Mucosa of stomach (tissue), 1 donor: ENCODE measurements around the gene WWP2.
"Not testable (repeated sequence)": the region's sequence is repeated elsewhere in the genome, so short reads cannot be mapped to it uniquely, and the experiment has no call there.

Experiments
- H3K27me3 ChIP-seq: one replicate; pipeline ENCODE4 v1.7.0; 2013; ENCODE audit warnings: mild to moderate bottlenecking, low read length; ENCODE audit not compliant: control insufficient read depth, insufficient read depth
- H3K36me3 ChIP-seq: one replicate; pipeline ENCODE4 v1.7.0; 2013; ENCODE audit warnings: low read length; ENCODE audit not compliant: control insufficient read depth, insufficient read depth
- H3K4me1 ChIP-seq: one replicate; pipeline ENCODE4 v1.7.0; 2013; ENCODE audit warnings: mild to moderate bottlenecking, low read length; ENCODE audit not compliant: control insufficient read depth, insufficient read depth
- H3K4me3 ChIP-seq: one replicate; pipeline ENCODE4 v1.7.0; 2013; ENCODE audit warnings: low read length
- H3K9ac ChIP-seq: one replicate; pipeline ENCODE4 v1.7.0; 2013; ENCODE audit warnings: mild to moderate bottlenecking, low read length, moderate library complexity
- H3K9me3 ChIP-seq: one replicate; pipeline ENCODE4 v1.7.0; 2013; ENCODE audit warnings: mild to moderate bottlenecking, low read length, moderate library complexity; ENCODE audit not compliant: control insufficient read depth
- donor health status: Pancreatic carcinoma.

Gene WWP2

DNA sequence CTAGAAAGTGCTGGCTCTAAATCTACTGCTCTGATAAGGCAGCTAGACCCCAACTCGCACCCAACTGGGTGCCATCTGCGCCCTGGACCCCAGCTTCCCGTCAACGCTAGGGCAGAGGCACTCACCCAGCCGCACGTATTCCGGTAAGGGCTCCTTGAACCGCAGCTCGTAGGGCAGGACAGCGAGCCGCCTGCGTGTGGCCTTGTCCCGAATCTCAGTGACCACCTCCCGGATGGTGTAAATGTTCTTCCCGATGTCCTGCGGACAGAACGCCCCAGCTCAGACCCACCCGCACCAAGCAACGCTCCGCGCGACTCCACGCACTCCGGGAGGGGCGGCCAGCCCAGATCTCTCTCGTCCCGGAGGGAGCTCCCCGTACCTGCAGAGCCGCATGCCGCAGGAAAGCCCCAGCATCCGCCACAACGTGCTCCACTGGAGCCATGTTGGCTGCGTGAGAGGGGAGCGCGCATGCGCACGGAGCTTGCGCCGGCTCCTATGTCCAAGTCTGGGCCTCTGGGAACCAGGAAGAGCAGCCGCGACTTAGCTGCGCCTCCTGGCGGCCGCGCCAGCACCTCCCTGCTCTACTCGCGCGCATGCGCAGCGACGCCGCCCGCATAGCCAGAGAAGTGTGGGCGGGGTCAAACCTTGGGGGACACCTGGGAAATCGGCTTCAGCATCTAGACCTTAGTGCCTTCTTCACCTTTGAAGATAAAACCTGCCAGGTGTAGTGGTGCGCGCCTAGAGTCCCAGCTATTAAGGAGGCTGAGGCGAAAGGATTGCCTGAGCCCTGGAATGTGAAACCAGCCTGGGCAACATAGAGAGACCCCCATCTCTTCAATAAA, 7.4 kb upstream of the WWP2 start, which contains the start of gene NOB1:
TSS of gene NOB1 (minus strand) at position 458 of the 842 bp plus-strand sequence. CDS start at position 442, 16 bp downstream.
- H3K27me3 ChIP-seq = no peaks in the 10 kb centered on the region
- H3K4me3 ChIP-seq = peak within 1 kb of the TSS; percentile 65
- no peaks in the 10 kb centered on the region for H3K9me3 ChIP-seq
- H3K36me3 ChIP-seq = no peaks in the 10 kb centered on the region
- peak within 1 kb of the TSS; percentile 81 for H3K9ac ChIP-seq
- no peaks in the 10 kb centered on the region for H3K4me1 ChIP-seq

DNA sequence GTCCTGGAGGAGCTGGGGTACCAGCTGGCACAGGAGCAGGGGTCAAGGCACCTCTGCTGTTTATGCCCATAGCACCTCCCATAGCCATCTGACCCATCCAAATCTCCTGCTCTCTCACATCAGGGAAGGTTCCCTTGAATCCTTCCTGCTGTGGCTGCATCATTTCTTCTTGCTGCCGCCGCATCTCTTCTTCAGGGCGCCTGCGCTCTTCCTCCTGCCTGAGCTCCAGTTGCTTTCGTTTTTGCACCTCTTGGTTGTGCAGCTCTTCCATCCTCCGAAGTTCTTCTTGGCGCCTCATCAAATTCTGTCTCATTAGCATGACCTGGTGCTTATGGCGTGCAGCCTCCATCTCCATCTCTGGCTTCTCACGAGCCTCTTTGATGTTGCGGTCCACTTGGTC, 5.4 kb upstream of the WWP2 start:
- Histone ChIP-seq H3K9ac (no peak overlapping the region), H3K4me3 (no peak overlapping the region), H3K27me3 (no peaks in the 10 kb centered on the region), H3K36me3 (no peaks in the 10 kb centered on the region), H3K4me1 (peaks cover 4% of the 10 kb centered on the region), H3K9me3 (no peaks in the 10 kb centered on the region)

DNA sequence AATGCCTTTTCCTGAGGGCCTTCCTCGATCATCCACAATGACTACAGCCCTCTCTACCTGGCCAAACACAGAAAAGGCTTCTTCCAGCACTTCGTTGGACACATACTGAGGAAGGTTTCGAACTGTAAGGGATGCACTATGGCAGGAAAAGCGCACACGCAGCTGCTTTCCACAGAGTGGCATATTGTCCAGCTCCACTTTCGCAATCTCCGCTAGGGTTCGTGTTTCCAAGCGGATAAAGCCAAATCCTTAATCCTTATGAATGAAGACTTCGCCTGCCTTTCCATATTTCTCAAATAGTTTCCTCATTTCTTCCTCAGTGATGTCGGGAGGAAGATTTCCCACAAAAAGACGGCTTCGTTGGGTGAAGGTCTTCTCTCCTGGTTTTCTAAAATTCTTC, 4.8 kb upstream of the WWP2 start:
- not testable (repeated sequence) for H3K36me3 ChIP-seq, H3K9me3 ChIP-seq, H3K4me1 ChIP-seq, H3K27me3 ChIP-seq, H3K9ac ChIP-seq, H3K4me3 ChIP-seq

DNA sequence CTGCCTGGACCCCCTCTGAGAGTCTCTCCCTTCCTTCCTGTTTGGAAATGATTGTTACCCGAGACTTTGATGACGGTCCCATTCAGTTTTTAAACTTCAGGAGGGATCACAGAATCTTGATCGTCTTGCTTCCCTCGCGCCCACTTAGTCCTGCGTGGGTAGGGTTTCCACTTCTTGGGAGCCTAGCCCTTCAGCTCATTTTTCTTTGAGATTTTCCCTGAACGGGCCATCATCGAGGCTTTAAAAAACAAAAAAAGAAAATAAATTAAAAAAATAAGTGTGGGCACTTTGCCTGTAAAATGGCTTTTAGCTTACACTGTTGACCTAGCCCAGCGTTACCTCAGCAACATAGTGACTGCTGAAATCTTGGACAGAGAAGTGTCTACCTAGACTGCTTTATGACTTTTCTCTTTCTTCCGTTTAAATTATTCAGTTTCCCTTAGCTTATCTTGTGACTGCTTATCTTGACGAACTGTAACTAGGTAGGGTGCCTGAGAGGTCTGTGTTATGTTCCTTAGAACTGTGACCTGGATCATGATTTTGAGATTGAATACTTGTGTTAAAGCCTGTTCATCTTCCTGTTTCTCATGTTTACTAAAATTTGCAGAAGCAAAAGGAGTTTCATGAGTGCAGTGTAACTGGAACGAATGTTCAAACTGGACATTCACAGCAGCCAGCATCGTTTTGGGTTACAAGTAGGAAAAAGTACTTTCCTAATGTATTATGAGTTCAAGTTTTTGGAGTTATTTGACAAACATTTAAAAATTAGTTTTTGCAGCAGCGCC, 874 bp downstream of the WWP2 start:
- Histone ChIP-seq H3K4me3 (peak overlapping the region; percentile 94), H3K36me3 (no peaks in the 10 kb centered on the region), H3K9me3 (no peaks in the 10 kb centered on the region), H3K4me1 (peaks cover 18% of the 10 kb centered on the region), H3K27me3 (no peaks in the 10 kb centered on the region), H3K9ac (peak overlapping the region; percentile 97)

DNA sequence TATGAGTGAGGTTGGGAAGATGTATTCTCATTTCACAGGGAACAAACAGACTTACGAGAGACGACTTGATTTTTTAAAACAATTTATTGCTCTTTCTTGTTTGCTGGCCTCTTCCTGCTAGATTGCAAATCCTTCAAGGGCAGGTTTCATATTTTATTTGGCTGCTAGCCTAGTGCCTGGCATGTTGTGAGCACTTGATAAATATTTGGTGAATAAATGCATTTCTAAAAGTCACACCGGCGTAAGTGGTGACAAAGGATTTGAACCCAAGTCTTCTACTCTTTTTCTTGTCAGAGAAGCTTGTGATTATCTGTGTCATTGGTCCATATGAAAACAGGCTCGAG, 1.4 kb downstream of the WWP2 start:
- Histone ChIP-seq H3K27me3 (no peaks in the 10 kb centered on the region), H3K4me3 (no peak overlapping the region), H3K4me1 (peaks cover 19% of the 10 kb centered on the region), H3K36me3 (no peaks in the 10 kb centered on the region), H3K9me3 (no peaks in the 10 kb centered on the region), H3K9ac (peak overlapping the region; percentile 97)

DNA sequence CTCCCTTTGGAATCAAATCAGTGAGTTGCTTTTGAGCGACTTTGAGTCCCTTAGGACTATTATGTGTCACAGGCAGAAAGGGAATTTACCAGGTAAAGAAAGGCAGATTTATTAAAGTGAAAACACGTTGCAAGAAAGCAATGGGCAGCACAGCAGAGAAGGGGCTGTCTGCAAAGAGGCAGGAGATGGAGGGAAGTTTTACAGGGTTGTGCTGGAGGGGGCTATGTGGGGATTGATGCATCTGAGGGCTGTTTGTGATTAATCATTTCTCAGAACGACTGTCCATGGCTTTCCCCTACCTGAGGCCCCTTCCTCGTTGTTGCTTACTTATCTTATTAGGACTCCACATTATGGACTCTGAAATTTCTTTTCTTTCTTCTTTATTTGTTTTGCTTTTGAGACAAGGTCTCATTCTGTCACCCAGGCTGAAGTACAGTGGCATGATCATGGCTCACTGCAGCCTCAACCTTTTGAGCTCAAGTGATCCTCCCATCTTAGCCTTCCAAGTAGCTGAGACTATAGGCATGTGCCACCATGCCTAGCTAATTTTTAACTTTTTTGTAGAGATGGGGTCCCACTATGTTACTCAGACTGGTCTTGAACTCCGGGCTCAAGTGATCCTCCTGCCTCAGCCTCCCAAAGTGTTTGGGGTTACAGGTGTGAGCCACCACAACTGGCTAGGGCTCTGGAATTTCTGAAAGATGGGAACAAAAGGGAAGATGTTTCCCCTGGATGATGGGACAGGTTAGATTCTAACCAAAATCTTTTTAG, 5.5 kb downstream of the WWP2 start:
- Histone ChIP-seq H3K9ac (no peak overlapping the region), H3K36me3 (no peaks in the 10 kb centered on the region), H3K4me3 (no peak overlapping the region), H3K27me3 (no peaks in the 10 kb centered on the region), H3K4me1 (peaks cover 19% of the 10 kb centered on the region), H3K9me3 (no peaks in the 10 kb centered on the region)

DNA sequence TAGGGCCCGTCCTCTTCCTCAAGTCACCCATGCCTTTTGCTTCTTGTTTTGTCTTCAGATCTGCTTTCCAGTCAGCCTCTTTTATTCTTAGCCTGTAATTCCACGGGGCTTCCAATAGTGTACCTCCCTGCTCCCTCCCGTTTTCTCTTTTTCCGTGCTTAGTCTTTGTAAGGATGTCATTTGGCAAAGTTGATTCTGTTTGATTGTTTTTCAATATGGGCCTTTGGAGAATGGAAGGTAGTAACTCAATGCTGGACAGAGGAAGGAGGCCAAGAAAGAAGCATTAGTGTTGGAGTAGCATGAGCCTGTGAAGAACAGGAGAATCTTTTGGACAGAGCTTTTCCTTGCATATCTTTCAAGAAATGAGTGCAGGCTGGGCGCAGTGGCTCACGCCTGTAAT, 6.5 kb downstream of the WWP2 start:
- H3K9me3 ChIP-seq = no peaks in the 10 kb centered on the region
- H3K36me3 ChIP-seq = no peaks in the 10 kb centered on the region
- H3K4me3 ChIP-seq = no peak overlapping the region
- no peaks in the 10 kb centered on the region for H3K27me3 ChIP-seq
- no peak overlapping the region for H3K9ac ChIP-seq
- peaks cover 19% of the 10 kb centered on the region for H3K4me1 ChIP-seq

DNA sequence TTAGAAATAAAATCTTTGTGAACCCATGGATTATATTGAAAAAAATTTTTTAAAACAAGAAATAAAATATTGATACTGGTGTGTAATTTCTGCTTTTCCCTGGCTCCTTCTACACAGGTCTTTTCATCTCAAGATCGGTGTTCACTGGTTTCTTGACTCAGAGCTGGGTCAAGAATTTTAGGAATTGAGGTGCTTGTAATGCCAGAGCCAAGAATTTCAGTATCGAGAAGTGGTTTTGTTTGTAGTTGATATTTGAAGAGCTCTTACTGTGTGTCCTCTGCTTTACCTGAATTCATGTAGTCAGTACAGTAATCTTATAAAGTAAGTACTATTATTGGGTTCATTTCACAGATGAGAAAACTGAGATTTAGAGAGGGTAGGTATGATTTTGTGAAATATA, 7.3 kb downstream of the WWP2 start:
- Histone ChIP-seq H3K9ac (no peak overlapping the region), H3K9me3 (no peaks in the 10 kb centered on the region), H3K4me3 (no peak overlapping the region), H3K36me3 (no peaks in the 10 kb centered on the region), H3K4me1 (peaks cover 17% of the 10 kb centered on the region), H3K27me3 (no peaks in the 10 kb centered on the region)

DNA sequence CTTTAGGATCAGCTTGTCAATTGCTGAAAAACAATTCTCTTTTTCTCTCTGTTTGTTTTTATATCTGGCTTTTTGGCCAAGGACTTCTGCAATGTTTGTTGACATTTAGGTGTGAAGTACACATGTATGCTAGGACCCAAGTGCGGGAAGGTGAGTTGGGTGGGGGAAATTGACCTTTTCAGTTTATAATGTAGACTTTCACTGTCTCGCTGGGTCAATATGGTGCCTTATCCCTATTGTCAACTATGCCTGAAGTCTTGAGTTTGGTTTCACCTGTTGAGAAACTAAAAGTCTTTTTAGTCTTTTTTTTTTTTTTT, 9.5 kb downstream of the WWP2 start:
- no peak overlapping the region for H3K4me3 ChIP-seq
- H3K27me3 ChIP-seq = no peaks in the 10 kb centered on the region
- peaks cover 17% of the 10 kb centered on the region for H3K4me1 ChIP-seq

DNA sequence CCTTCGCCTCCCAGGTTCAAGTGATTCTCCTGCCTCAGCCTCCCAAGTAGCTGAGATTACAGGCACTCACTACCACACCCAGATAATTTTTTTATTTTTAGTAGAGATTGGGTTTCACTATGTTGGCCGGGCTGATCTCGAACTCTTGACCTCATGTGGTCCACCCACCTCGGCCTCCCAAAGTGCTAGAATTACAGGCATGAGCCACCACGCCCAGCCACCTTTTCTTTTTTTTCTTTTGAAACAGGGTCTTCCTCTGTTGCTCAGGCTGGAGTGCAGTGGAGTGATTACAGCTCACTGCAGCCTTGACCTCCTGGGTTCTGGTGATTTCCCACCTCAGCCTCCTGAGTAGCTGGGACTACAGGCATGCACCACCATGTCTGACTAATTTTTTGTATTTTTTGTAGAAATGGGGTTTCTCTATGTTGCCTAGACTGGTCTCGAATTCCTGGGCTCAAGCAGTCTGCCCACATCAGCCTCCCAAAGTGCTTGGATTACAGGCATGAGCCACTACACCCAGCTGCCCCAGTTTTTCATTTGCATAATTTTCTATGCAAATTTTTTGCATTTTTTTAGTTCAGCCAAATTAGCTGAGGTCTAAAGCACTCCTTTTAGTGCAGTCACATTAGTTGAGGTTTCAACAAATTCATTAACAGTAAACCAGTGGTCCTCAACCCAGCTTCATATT, 11.3 kb downstream of the WWP2 start:
- H3K36me3 ChIP-seq = no peaks in the 10 kb centered on the region
- H3K9me3 ChIP-seq = no peaks in the 10 kb centered on the region
- H3K4me3 ChIP-seq = no peak overlapping the region
- H3K4me1 ChIP-seq = peaks cover 10% of the 10 kb centered on the region
- no peak overlapping the region for H3K9ac ChIP-seq
- H3K27me3 ChIP-seq = no peaks in the 10 kb centered on the region

More for the DNA sequence above, 9.5 kb downstream of the WWP2 start:
- Histone ChIP-seq H3K36me3 (no peaks in the 10 kb centered on the region), H3K9ac (no peak overlapping the region), H3K9me3 (no peaks in the 10 kb centered on the region)

DNA sequence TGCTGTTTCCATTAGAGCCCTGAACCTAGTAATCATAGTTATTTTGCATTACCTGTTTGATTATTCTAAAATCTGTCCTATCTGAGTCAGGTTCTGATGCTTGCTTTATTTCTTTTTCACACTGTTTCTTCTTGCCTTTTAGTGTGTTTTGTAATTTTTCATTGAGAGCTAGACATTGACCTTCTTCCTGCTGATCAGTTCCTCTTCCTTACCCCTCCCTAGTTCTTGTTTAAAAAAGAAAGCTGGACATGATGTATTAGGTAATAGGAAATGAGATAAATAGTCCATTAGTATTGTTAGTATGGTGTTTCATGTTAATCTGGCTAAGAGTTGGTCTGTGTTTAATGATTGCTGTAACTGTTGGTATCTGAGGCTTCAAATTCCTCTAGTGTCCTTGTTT, 13.4 kb downstream of the WWP2 start:
- no peak overlapping the region for H3K4me3 ChIP-seq
- no peaks in the 10 kb centered on the region for H3K27me3 ChIP-seq
- peaks cover 10% of the 10 kb centered on the region for H3K4me1 ChIP-seq
- H3K9ac ChIP-seq = no peak overlapping the region
- H3K9me3 ChIP-seq = no peaks in the 10 kb centered on the region
- no peaks in the 10 kb centered on the region for H3K36me3 ChIP-seq
